SK-N-SH treated with all-trans-retinoic acid at 6 μM for 48 hours (cell line): Measurements from ENCODE around the gene PIK3CD.

Experiments used
- ATAC-seq: fragments of 200-7000 bp; cut with Tn5 transposase; 3 replicates; pipeline ENCODE4 v1.9.1; 2020; ENCODE audit warnings: mild to moderate bottlenecking, moderate library complexity
- ARNTL ChIP-seq: fragments of 450-650 bp; formaldehyde crosslinking; IDR thresholded peaks from 2 replicates; pipeline ENCODE4 v1.5.0; 2020; ENCODE audit warnings: low read depth, mild to moderate bottlenecking, moderate library complexity, borderline replicate concordance
- CSDC2 ChIP-seq: fragments of 250-450 bp; sonication (Bioruptor Pico); IDR thresholded peaks from 2 replicates; pipeline ENCODE4 v1.5.0; 2020; ENCODE audit warnings: mild to moderate bottlenecking, moderate library complexity
- CSRNP3 ChIP-seq: fragments of 250-450 bp; sonication (Bioruptor Pico); IDR thresholded peaks from 2 replicates; pipeline ENCODE4 v1.5.1; 2021; ENCODE audit warnings: mild to moderate bottlenecking, moderate library complexity
- ESRRG ChIP-seq: fragments of 250-450 bp; sonication (Bioruptor Pico); IDR thresholded peaks from 2 replicates; pipeline ENCODE4 v1.6.1; 2021; ENCODE audit warnings: mild to moderate bottlenecking
- OSR1 ChIP-seq: fragments of 250-450 bp; sonication (Bioruptor Pico); IDR thresholded peaks from 2 replicates; pipeline ENCODE4 v1.8.0; 2022; ENCODE audit warnings: moderate library complexity, mild to moderate bottlenecking, inconsistent platforms
- PPARA ChIP-seq: fragments of 250-450 bp; sonication (Bioruptor Pico); IDR thresholded peaks from 2 replicates; pipeline ENCODE4 v1.5.0; 2020; ENCODE audit warnings: mild to moderate bottlenecking, borderline replicate concordance
- RARB ChIP-seq: fragments of 250-450 bp; sonication (Bioruptor Pico); IDR thresholded peaks from 2 replicates; pipeline ENCODE4 v1.8.0; 2021; ENCODE audit warnings: mild to moderate bottlenecking, moderate library complexity
- SNAI2 ChIP-seq: fragments of 250-450 bp; sonication (Bioruptor Pico); IDR thresholded peaks from 2 replicates; pipeline ENCODE4 v1.5.0; 2020; ENCODE audit warnings: mild to moderate bottlenecking, moderate library complexity
- TCF4 ChIP-seq: fragments of 250-450 bp; sonication (Bioruptor Pico); IDR thresholded peaks from 2 replicates; pipeline ENCODE4 v1.8.0; 2021; ENCODE audit warnings: mild to moderate bottlenecking, moderate library complexity, borderline replicate concordance
- TOX ChIP-seq: fragments of 250-450 bp; sonication (Bioruptor Pico); IDR thresholded peaks from 2 replicates; pipeline ENCODE4 v1.8.0; 2021; ENCODE audit warnings: mild to moderate bottlenecking, moderate library complexity, borderline replicate concordance
- ZC3H10 ChIP-seq: fragments of 250-450 bp; sonication (Bioruptor Pico); IDR thresholded peaks from 2 replicates; pipeline ENCODE4 v1.5.1; 2021; ENCODE audit warnings: mild to moderate bottlenecking, moderate library complexity
- ZFP3 ChIP-seq: fragments of 250-450 bp; sonication (Bioruptor Pico); IDR thresholded peaks from 2 replicates; pipeline ENCODE4 v1.5.0; 2020; ENCODE audit warnings: mild to moderate bottlenecking, moderate library complexity
- ZNF565 ChIP-seq: fragments of 450-650 bp; formaldehyde crosslinking; conservative IDR thresholded peaks from 2 replicates; pipeline ENCODE4 v1.5.0; 2020; ENCODE audit warnings: low read depth, mild to moderate bottlenecking, moderate library complexity
- ZNF8 ChIP-seq: fragments of 450-650 bp; formaldehyde crosslinking; IDR thresholded peaks from 2 replicates; pipeline ENCODE4 v1.5.0; 2020; ENCODE audit warnings: mild to moderate bottlenecking, moderate library complexity
- TF ChIP-seq, protein P1 (sequence below): fragments of 250-450 bp; sonication (Bioruptor Pico); IDR thresholded peaks from 2 replicates; pipeline ENCODE4 v1.8.0; 2020; ENCODE audit warnings: mild to moderate bottlenecking, moderate library complexity, borderline replicate concordance
- TF ChIP-seq, protein P2 (sequence below): fragments of 250-450 bp; sonication (Bioruptor Pico); IDR thresholded peaks from 2 replicates; pipeline ENCODE4 v1.8.0; 2021; ENCODE audit warnings: low read depth, mild to moderate bottlenecking, moderate library complexity, borderline replicate concordance
- TF ChIP-seq, protein P3 (sequence below): fragments of 250-450 bp; sonication (Bioruptor Pico); IDR thresholded peaks from 2 replicates; pipeline ENCODE4 v1.5.1; 2020; ENCODE audit warnings: low read depth, mild to moderate bottlenecking, moderate library complexity
- TF ChIP-seq, protein P4 (sequence below): fragments of 250-450 bp; sonication (Bioruptor Pico); IDR thresholded peaks from 2 replicates; pipeline ENCODE4 v1.5.0; 2020; ENCODE audit warnings: mild to moderate bottlenecking, moderate library complexity

PIK3CD gene

GRCh38 chr1:9651220-9651564, 339 bp upstream of the PIK3CD start:
- TF ChIP-seq ZC3H10 (CRISPR knock-in tag) (no peak), ZNF8 (CRISPR knock-in tag) (no peak), OSR1 (CRISPR knock-in tag) (no peak), CSDC2 (CRISPR knock-in tag) (no peak)
- TF ChIP-seq, protein P1, sequence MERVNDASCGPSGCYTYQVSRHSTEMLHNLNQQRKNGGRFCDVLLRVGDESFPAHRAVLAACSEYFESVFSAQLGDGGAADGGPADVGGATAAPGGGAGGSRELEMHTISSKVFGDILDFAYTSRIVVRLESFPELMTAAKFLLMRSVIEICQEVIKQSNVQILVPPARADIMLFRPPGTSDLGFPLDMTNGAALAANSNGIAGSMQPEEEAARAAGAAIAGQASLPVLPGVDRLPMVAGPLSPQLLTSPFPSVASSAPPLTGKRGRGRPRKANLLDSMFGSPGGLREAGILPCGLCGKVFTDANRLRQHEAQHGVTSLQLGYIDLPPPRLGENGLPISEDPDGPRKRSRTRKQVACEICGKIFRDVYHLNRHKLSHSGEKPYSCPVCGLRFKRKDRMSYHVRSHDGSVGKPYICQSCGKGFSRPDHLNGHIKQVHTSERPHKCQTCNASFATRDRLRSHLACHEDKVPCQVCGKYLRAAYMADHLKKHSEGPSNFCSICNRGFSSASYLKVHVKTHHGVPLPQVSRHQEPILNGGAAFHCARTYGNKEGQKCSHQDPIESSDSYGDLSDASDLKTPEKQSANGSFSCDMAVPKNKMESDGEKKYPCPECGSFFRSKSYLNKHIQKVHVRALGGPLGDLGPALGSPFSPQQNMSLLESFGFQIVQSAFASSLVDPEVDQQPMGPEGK (CRISPR knock-in tag) = no peak
- TF ChIP-seq, protein P2, sequence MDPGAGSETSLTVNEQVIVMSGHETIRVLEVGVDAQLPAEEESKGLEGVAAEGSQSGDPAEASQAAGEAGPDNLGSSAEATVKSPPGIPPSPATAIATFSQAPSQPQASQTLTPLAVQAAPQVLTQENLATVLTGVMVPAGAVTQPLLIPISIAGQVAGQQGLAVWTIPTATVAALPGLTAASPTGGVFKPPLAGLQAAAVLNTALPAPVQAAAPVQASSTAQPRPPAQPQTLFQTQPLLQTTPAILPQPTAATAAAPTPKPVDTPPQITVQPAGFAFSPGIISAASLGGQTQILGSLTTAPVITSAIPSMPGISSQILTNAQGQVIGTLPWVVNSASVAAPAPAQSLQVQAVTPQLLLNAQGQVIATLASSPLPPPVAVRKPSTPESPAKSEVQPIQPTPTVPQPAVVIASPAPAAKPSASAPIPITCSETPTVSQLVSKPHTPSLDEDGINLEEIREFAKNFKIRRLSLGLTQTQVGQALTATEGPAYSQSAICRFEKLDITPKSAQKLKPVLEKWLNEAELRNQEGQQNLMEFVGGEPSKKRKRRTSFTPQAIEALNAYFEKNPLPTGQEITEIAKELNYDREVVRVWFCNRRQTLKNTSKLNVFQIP (CRISPR knock-in tag) = no peak
- TF ChIP-seq, all 23 proteins: peak for 0

GRCh38 chr1:9652379-9653209, 1.1 kb downstream of the PIK3CD start:
- ATAC-seq = peak; percentile 16; the same call in 2 of the 3 replicates
- TF ChIP-seq, protein P3, sequence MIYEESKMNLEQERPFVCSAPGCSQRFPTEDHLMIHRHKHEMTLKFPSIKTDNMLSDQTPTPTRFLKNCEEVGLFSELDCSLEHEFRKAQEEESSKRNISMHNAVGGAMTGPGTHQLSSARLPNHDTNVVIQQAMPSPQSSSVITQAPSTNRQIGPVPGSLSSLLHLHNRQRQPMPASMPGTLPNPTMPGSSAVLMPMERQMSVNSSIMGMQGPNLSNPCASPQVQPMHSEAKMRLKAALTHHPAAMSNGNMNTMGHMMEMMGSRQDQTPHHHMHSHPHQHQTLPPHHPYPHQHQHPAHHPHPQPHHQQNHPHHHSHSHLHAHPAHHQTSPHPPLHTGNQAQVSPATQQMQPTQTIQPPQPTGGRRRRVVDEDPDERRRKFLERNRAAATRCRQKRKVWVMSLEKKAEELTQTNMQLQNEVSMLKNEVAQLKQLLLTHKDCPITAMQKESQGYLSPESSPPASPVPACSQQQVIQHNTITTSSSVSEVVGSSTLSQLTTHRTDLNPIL (CRISPR knock-in tag) = no peak
- TF ChIP-seq CSRNP3 (CRISPR knock-in tag) = no peak

More at GRCh38 chr1:9651220-9651564, 339 bp upstream of the PIK3CD start:
- no peak for ATAC-seq

- ATAC-seq = no peak
- TF ChIP-seq, protein P3 (CRISPR knock-in tag) = no peak
- TF ChIP-seq ZFP3 (CRISPR knock-in tag) = no peak
- TF ChIP-seq PPARA (CRISPR knock-in tag) = no peak
- no peak for TF ChIP-seq OSR1 (CRISPR knock-in tag)
- TF ChIP-seq ZC3H10 (CRISPR knock-in tag) = no peak
- TF ChIP-seq ESRRG = no peak
- TF ChIP-seq, protein P4, sequence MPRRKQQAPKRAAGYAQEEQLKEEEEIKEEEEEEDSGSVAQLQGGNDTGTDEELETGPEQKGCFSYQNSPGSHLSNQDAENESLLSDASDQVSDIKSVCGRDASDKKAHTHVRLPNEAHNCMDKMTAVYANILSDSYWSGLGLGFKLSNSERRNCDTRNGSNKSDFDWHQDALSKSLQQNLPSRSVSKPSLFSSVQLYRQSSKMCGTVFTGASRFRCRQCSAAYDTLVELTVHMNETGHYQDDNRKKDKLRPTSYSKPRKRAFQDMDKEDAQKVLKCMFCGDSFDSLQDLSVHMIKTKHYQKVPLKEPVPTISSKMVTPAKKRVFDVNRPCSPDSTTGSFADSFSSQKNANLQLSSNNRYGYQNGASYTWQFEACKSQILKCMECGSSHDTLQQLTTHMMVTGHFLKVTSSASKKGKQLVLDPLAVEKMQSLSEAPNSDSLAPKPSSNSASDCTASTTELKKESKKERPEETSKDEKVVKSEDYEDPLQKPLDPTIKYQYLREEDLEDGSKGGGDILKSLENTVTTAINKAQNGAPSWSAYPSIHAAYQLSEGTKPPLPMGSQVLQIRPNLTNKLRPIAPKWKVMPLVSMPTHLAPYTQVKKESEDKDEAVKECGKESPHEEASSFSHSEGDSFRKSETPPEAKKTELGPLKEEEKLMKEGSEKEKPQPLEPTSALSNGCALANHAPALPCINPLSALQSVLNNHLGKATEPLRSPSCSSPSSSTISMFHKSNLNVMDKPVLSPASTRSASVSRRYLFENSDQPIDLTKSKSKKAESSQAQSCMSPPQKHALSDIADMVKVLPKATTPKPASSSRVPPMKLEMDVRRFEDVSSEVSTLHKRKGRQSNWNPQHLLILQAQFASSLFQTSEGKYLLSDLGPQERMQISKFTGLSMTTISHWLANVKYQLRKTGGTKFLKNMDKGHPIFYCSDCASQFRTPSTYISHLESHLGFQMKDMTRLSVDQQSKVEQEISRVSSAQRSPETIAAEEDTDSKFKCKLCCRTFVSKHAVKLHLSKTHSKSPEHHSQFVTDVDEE (CRISPR knock-in tag) = no peak
- no peak for TF ChIP-seq ARNTL
- TF ChIP-seq ZNF8 (CRISPR knock-in tag) = no peak
- no peak for TF ChIP-seq RARB (CRISPR knock-in tag)
- no peak for TF ChIP-seq TOX (CRISPR knock-in tag)
- no peak for TF ChIP-seq CSDC2 (CRISPR knock-in tag)
- no peak for TF ChIP-seq TCF4 (CRISPR knock-in tag)
- no peak for TF ChIP-seq SNAI2 (CRISPR knock-in tag)
- TF ChIP-seq ZNF565 = no peak
- TF ChIP-seq, protein P2 (CRISPR knock-in tag) = no peak
These were observed 1.6 kb downstream of the PIK3CD start for GRCh38 chr1:9653210-9653490.
